Adrenal gland (tissue), 12 donors: ENCODE data around the gene BPGM. TPM values are rescaled to one million over a fixed set of nuclear protein-coding genes. Genes with fewer than 3 reads are reported as not detected.

Source experiments
- DNase-seq, 7 donors: peaks; one replicate each; pipeline ENCODE4 v3.0.0-alpha.2; 2019 to 2020
- H3K27ac ChIP-seq, 5 donors: fragments of 200-600 bp; sonication (generic) in 4 of 5; 1 replicate in 3 of 5; 2 replicates in 2 of 5; pipeline versions ENCODE4 v1.5.1 to v1.8.0; 2016 to 2020; ENCODE audit warnings: mild to moderate bottlenecking in 1 of 5
- H3K27me3 ChIP-seq: fragments of 200-600 bp; 2 replicates; pipeline ENCODE4 v1.8.0; 2021
- H3K36me3 ChIP-seq, 2 donors: fragments of 200-600 bp; replicated peaks in 1 of 2; 1 replicate in 1 of 2; 2 replicates in 1 of 2; pipeline versions ENCODE4 v1.5.1 to v1.8.0; 2018 to 2022
- H3K4me1 ChIP-seq, 2 donors: fragments of 200-600 bp; replicated peaks in 1 of 2; 1 replicate in 1 of 2; 2 replicates in 1 of 2; pipeline versions ENCODE4 v1.5.1 to v1.8.0; 2018 to 2021
- H3K4me3 ChIP-seq, 4 donors: fragments of 200-600 bp; sonication (generic) in 3 of 4; one replicate each; pipeline ENCODE4 v1.5.1; 2016 to 2018
- H3K9me3 ChIP-seq, 3 donors: fragments of 200-600 bp; sonication (generic) in 1 of 3; replicated peaks in 1 of 3; 1 replicate in 2 of 3; 2 replicates in 1 of 3; pipeline versions ENCODE4 v1.5.1 to v1.8.0; 2016 to 2021
- CTCF ChIP-seq, 6 experiments: fragments of 450-650 bp in 4 of 6; fragments of 200-600 bp in 2 of 6; sonication (generic) in 1 of 6; IDR thresholded peaks; 1 replicate in 5 of 6; 2 replicates in 1 of 6; pipeline versions ENCODE4 v1.5.1 to v1.8.0; 2016 to 2021; ENCODE audit warnings: antibody characterized with exemption in 6 of 6, mild to moderate bottlenecking in 2 of 6, moderate library complexity in 1 of 6
- POLR2A ChIP-seq, 2 donors: fragments of 450-650 bp; IDR thresholded peaks; one replicate each; pipeline ENCODE4 v1.6.1; 2017; ENCODE audit warnings: antibody characterized with exemption in 2 of 2, mild to moderate bottlenecking in 2 of 2, moderate library complexity in 1 of 2
- WGBS, 4 donors: extraction: QIAGEN DNeasy Blood & Tissue Kit in 2 of 4; methylation state at CpG; one replicate each; pipeline versions ENCODE4 v1.1.5 to v1.1.7; 2013 to 2017; 5-methylcytosine and 5-hydroxymethylcytosine counted together
- intact Hi-C, 2 donors: fragments of 100-400 bp; cut with DNase I; formaldehyde crosslinking; loops; one replicate each; pipeline versions ENCODE4 v1.14.1 to v1.15.0; 2022 to 2023
- polyA plus RNA-seq, 3 donors: library from polyadenylated mRNA; stranded (reverse); fragments of 200-250 nt in 2 of 3; fragments of 350-450 nt in 1 of 3; fragmentation: Illumina TruSeq in 1 of 3; extraction: RNeasy Lipid Tissue Mini Kit (QIAGEN cat#74804) in 1 of 3; gene quantifications; one replicate each; pipeline ENCODE4 v1.2.3, GENCODE V29; 2013 to 2014
- total RNA-seq, 9 donors: library from RNA; depleted of rRNA in 4 of 9; stranded (reverse); fragments of >200 nt in 4 of 9; fragments of 120-200 nt in 1 of 9; fragmentation: NEBNext Ultra II Directional in 1 of 9; extraction: Animal tissue kit (Norgen Biotek cat#: 25700) in 1 of 9; gene quantifications; one replicate each; pipeline versions ENCODE4 v1.1.0 to v1.2.4, GENCODE V29; 2013 to 2023
- donor health status: healthy with polysubstance abuse.
- donor health status: Bipolar disorder and iron deficiency.
- donor health status: DM: yes; HTN: yes; CAD: no.
- donor health status: DM: no; HTN: no; CAD: no.
- donor health status: DM: no; HTN: no; CAD: no.
- donor health status: DM: yes; HTN: yes; CAD: no.

Gene BPGM
- total and polyA plus RNA-seq, 12 donors = 12.1 to 34.8 (median 17.9) TPM

- Histone ChIP-seq H3K4me1 (peaks cover 0 to 5% of the 10 kb centered on the region in 2 donors), H3K27ac (no peak overlapping the region), H3K4me3 (no peak overlapping the region), H3K36me3 (no peaks in the 10 kb centered on the region), H3K9me3 (no peaks in the 10 kb centered on the region), H3K27me3 (no peaks in the 10 kb centered on the region)
- DNase-seq = no peak
- TF ChIP-seq CTCF (IDR thresholded peaks at IDR 0.05) (no peak), POLR2A (IDR thresholded peaks at IDR 0.05) (no peak)
- intact Hi-C loops = no loop called here
- WGBS, 4 donors = 78 to 86% (median 84%) methylated on average over 3 of the region's 3 CpGs
Measured at GRCh38 chr7:134727711-134728110, 81.1 kb downstream of the BPGM start.

Other genes starting within 250 kb of the BPGM start
- gene AKR1B1, start 187.8 kb upstream of the BPGM start, total RNA-seq = 1,000 to 10,000 TPM in 8 of 9 donors, 100 to 1,000 TPM in 1; 270 to 4,669 (median 4,051) TPM
- 1,000 to 10,000 TPM; 1,140 to 3,530 (median 1,408) TPM for gene AKR1B1, start 187.8 kb upstream of the BPGM start, polyA plus RNA-seq
- 10 to 100 TPM in 2 of 9 donors, 1 to 10 TPM in 5, under 1 TPM in 1, not detected in 1; 0.67 to 26.8 (median 4.7) TPM for gene AKR1B10, start 119.3 kb upstream of the BPGM start, total RNA-seq
- gene AKR1B10, start 119.3 kb upstream of the BPGM start, polyA plus RNA-seq = 1 to 10 TPM; 1.7 to 2.9 (median 2.5) TPM
- gene AKR1B15, start 97.7 kb upstream of the BPGM start, total RNA-seq = under 1 TPM in 5 of 9 donors, not detected in 4; 0.19 to 0.55 (median 0.28) TPM
- under 1 TPM in 1 of 3 donors, not detected in 2; 0.03 TPM for gene AKR1B15, start 97.7 kb upstream of the BPGM start, polyA plus RNA-seq
- 100 to 1,000 TPM in 8 of 9 donors, 10 to 100 TPM in 1; 67.5 to 252 (median 193) TPM for gene CALD1, start 132.8 kb downstream of the BPGM start, total RNA-seq
- 100 to 1,000 TPM; 103 to 258 (median 233) TPM for gene CALD1, start 132.8 kb downstream of the BPGM start, polyA plus RNA-seq